ENCODE results near the gene CCDC192.

The CCDC192 gene

DNA sequence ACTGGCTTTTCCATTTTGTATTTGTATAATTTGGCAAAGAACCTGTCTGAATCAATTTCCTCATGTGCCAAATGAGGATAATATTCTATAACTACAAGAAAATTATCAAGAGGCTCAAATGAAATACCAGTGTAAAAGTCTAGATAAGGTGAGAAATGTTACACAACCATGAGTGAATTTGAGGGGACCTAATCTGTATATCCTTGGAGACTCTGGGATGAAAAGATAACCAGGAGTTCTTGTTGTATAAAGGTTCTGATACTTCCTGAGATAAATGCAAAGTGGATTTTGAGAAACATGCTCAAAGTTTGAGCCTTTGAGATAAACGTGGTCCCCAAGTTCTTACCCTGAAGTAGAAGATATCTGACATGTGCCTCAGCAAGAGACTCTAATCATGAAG lies 260.0 kb downstream of the CCDC192 start:
- Histone ChIP-seq H3K9me2 (replicated peaks; ENCODE audit: low read depth, low read length) (no peaks in the 10 kb centered on the region), H3F3A (ENCODE audit: low read depth) (no peaks in the 10 kb centered on the region), H3K27me3 (ENCODE audit: insufficient read depth, low read length, poor library complexity, severe bottlenecking) (no peaks in the 10 kb centered on the region), H3K9me3 (ENCODE audit: insufficient read depth, low read depth, low read length) (no peaks in the 10 kb centered on the region), H3K36me3 (ENCODE audit: insufficient read depth, low read length) (no peaks in the 10 kb centered on the region), H3K4me1 (ENCODE audit: insufficient read depth, low read length, poor library complexity, severe bottlenecking) (peaks cover 28% of the 10 kb centered on the region), H3K9ac (ENCODE audit: low read depth, low read length, poor library complexity, severe bottlenecking) (no peak overlapping the region), H3K4me2 (ENCODE audit: low read depth, low read length, poor library complexity, severe bottlenecking) (no peak overlapping the region), H2AFZ (ENCODE audit: low read length) (no peak overlapping the region), H3K4me3 (ENCODE audit: low read length, poor library complexity, severe bottlenecking) (no peak overlapping the region), H3K79me2 (ENCODE audit: insufficient read depth, low read length) (no peaks in the 10 kb centered on the region), H4K20me1 (ENCODE audit: insufficient read depth, low read length, poor library complexity, severe bottlenecking) (no peaks in the 10 kb centered on the region)
- TF ChIP-seq, protein P1, sequence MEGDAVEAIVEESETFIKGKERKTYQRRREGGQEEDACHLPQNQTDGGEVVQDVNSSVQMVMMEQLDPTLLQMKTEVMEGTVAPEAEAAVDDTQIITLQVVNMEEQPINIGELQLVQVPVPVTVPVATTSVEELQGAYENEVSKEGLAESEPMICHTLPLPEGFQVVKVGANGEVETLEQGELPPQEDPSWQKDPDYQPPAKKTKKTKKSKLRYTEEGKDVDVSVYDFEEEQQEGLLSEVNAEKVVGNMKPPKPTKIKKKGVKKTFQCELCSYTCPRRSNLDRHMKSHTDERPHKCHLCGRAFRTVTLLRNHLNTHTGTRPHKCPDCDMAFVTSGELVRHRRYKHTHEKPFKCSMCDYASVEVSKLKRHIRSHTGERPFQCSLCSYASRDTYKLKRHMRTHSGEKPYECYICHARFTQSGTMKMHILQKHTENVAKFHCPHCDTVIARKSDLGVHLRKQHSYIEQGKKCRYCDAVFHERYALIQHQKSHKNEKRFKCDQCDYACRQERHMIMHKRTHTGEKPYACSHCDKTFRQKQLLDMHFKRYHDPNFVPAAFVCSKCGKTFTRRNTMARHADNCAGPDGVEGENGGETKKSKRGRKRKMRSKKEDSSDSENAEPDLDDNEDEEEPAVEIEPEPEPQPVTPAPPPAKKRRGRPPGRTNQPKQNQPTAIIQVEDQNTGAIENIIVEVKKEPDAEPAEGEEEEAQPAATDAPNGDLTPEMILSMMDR (conservative IDR thresholded peaks at IDR 0.05; ENCODE audit: low read length) = no peak

- no peaks in the 10 kb centered on the region for H3K9me2 ChIP-seq (replicated peaks; ENCODE audit: low read depth, low read length)
- TF ChIP-seq, protein P1 (conservative IDR thresholded peaks at IDR 0.05; ENCODE audit: low read length) = no peak
- no peak for TF ChIP-seq EZH2phosphoT487 (IDR thresholded peaks at IDR 0.05; ENCODE audit: borderline replicate concordance)
These were observed 260.7 kb downstream of the CCDC192 start for GRCh38 chr5:127963931-127964330.

GRCh38 chr5:127967323-127967982 lies 264.3 kb downstream of the CCDC192 start:
- TF ChIP-seq, protein P1 (conservative IDR thresholded peaks at IDR 0.05; ENCODE audit: low read length) = no peak
- no peak for TF ChIP-seq EZH2phosphoT487 (IDR thresholded peaks at IDR 0.05; ENCODE audit: borderline replicate concordance)
- Histone ChIP-seq H3K27me3 (ENCODE audit: insufficient read depth, low read length, poor library complexity, severe bottlenecking) (no peaks in the 10 kb centered on the region), H2AFZ (ENCODE audit: low read length) (no peak overlapping the region), H4K20me1 (ENCODE audit: insufficient read depth, low read length, poor library complexity, severe bottlenecking) (no peaks in the 10 kb centered on the region), H3K9me3 (ENCODE audit: insufficient read depth, low read depth, low read length) (no peaks in the 10 kb centered on the region), H3F3A (ENCODE audit: low read depth) (no peaks in the 10 kb centered on the region), H3K4me3 (ENCODE audit: low read length, poor library complexity, severe bottlenecking) (no peak overlapping the region), H3K9ac (ENCODE audit: low read depth, low read length, poor library complexity, severe bottlenecking) (no peak overlapping the region), H3K4me1 (ENCODE audit: insufficient read depth, low read length, poor library complexity, severe bottlenecking) (no peaks in the 10 kb centered on the region), H3K79me2 (ENCODE audit: insufficient read depth, low read length) (no peaks in the 10 kb centered on the region), H3K36me3 (ENCODE audit: insufficient read depth, low read length) (no peaks in the 10 kb centered on the region), H3K9me2 (replicated peaks; ENCODE audit: low read depth, low read length) (no peaks in the 10 kb centered on the region), H3K4me2 (ENCODE audit: low read depth, low read length, poor library complexity, severe bottlenecking) (no peak overlapping the region)

More at GRCh38 chr5:127963931-127964330, 260.7 kb downstream of the CCDC192 start:
- peaks cover 22% of the 10 kb centered on the region for H3K4me1 ChIP-seq (ENCODE audit: insufficient read depth, low read length, poor library complexity, severe bottlenecking)
- H3K4me2 ChIP-seq (ENCODE audit: low read depth, low read length, poor library complexity, severe bottlenecking) = no peak overlapping the region
- H3F3A ChIP-seq (ENCODE audit: low read depth) = no peaks in the 10 kb centered on the region
- H3K4me3 ChIP-seq (ENCODE audit: low read length, poor library complexity, severe bottlenecking) = no peak overlapping the region
- no peaks in the 10 kb centered on the region for H3K79me2 ChIP-seq (ENCODE audit: insufficient read depth, low read length)
- no peaks in the 10 kb centered on the region for H4K20me1 ChIP-seq (ENCODE audit: insufficient read depth, low read length, poor library complexity, severe bottlenecking)
- no peaks in the 10 kb centered on the region for H3K27me3 ChIP-seq (ENCODE audit: insufficient read depth, low read length, poor library complexity, severe bottlenecking)
- no peaks in the 10 kb centered on the region for H3K9me3 ChIP-seq (ENCODE audit: insufficient read depth, low read depth, low read length)
- H3K9ac ChIP-seq (ENCODE audit: low read depth, low read length, poor library complexity, severe bottlenecking) = no peak overlapping the region
- no peak overlapping the region for H2AFZ ChIP-seq (ENCODE audit: low read length)
- H3K36me3 ChIP-seq (ENCODE audit: insufficient read depth, low read length) = no peaks in the 10 kb centered on the region

Data from Loucy (cell line).